ENCODE measurements around the gene FOXP2.
"Not testable (repeated sequence)": the region's sequence is repeated elsewhere in the genome, so short reads cannot be mapped to it uniquely, and the experiment has no call there.

The FOXP2 gene

GRCh38 chr7:114539575-114539974, 125.0 kb downstream of the FOXP2 start:
- H3K36me3 ChIP-seq (ENCODE audit: control insufficient read depth, insufficient read depth, low read length), result no peaks in the 10 kb centered on the region
- no peak for TF ChIP-seq CTCF (IDR thresholded peaks at IDR 0.05)
- no peaks in the 10 kb centered on the region for H3K9me3 ChIP-seq (ENCODE audit: control insufficient read depth, low read length)
- no peaks in the 10 kb centered on the region for H3K79me2 ChIP-seq
- H3K4me1 ChIP-seq, result no peaks in the 10 kb centered on the region
- no peak overlapping the region for H3K27ac ChIP-seq
- H3K27me3 ChIP-seq (ENCODE audit: control insufficient read depth, insufficient read depth, low read length), result no peaks in the 10 kb centered on the region
- H3K4me3 ChIP-seq (ENCODE audit: low read depth, low read length), result no peak overlapping the region
- H3K4me2 ChIP-seq (ENCODE audit: low read length), result no peak overlapping the region
- H3K9ac ChIP-seq, result no peak overlapping the region
- no peak overlapping the region for H2AFZ ChIP-seq

- no peaks in the 10 kb centered on the region for H3K27me3 ChIP-seq (ENCODE audit: control insufficient read depth, insufficient read depth, low read length)
- H3K4me2 ChIP-seq (ENCODE audit: low read length), result no peak overlapping the region
- no peaks in the 10 kb centered on the region for H3K36me3 ChIP-seq (ENCODE audit: control insufficient read depth, insufficient read depth, low read length)
- no peaks in the 10 kb centered on the region for H3K79me2 ChIP-seq
- H3K4me1 ChIP-seq, result no peaks in the 10 kb centered on the region
- H3K27ac ChIP-seq, result no peak overlapping the region
- H3K9ac ChIP-seq, result no peak overlapping the region
- no peak for TF ChIP-seq CTCF (IDR thresholded peaks at IDR 0.05)
- no peak overlapping the region for H2AFZ ChIP-seq
- H3K9me3 ChIP-seq (ENCODE audit: control insufficient read depth, low read length), result no peaks in the 10 kb centered on the region
- H3K4me3 ChIP-seq (ENCODE audit: low read depth, low read length), result no peak overlapping the region
These were observed 125.7 kb downstream of the FOXP2 start for GRCh38 chr7:114540291-114540690.

GRCh38 chr7:114547346-114547745, 132.7 kb downstream of the FOXP2 start:
- H3K36me3 ChIP-seq (ENCODE audit: control insufficient read depth, insufficient read depth, low read length); H2AFZ ChIP-seq; H3K4me2 ChIP-seq (ENCODE audit: low read length); H3K9ac ChIP-seq; H3K27ac ChIP-seq; H3K4me1 ChIP-seq; H3K79me2 ChIP-seq; H3K27me3 ChIP-seq (ENCODE audit: control insufficient read depth, insufficient read depth, low read length); H3K9me3 ChIP-seq (ENCODE audit: control insufficient read depth, low read length); H3K4me3 ChIP-seq (ENCODE audit: low read depth, low read length): not testable (repeated sequence)

GRCh38 chr7:114548081-114548980, 133.7 kb downstream of the FOXP2 start:
- H3K9ac ChIP-seq, result no peak overlapping the region
- no peak overlapping the region for H3K4me3 ChIP-seq (ENCODE audit: low read depth, low read length)
- H3K27ac ChIP-seq, result no peak overlapping the region
- no peaks in the 10 kb centered on the region for H3K4me1 ChIP-seq
- H3K4me2 ChIP-seq (ENCODE audit: low read length), result no peak overlapping the region
- H3K36me3 ChIP-seq (ENCODE audit: control insufficient read depth, insufficient read depth, low read length), result no peaks in the 10 kb centered on the region
- H3K9me3 ChIP-seq (ENCODE audit: control insufficient read depth, low read length), result no peaks in the 10 kb centered on the region
- H3K79me2 ChIP-seq, result no peaks in the 10 kb centered on the region
- no peak overlapping the region for H2AFZ ChIP-seq
- no peak for TF ChIP-seq CTCF (IDR thresholded peaks at IDR 0.05)
- no peaks in the 10 kb centered on the region for H3K27me3 ChIP-seq (ENCODE audit: control insufficient read depth, insufficient read depth, low read length)

- H3K9me3 ChIP-seq (ENCODE audit: control insufficient read depth, low read length), result no peaks in the 10 kb centered on the region
- no peaks in the 10 kb centered on the region for H3K36me3 ChIP-seq (ENCODE audit: control insufficient read depth, insufficient read depth, low read length)
- no peaks in the 10 kb centered on the region for H3K4me1 ChIP-seq
- no peaks in the 10 kb centered on the region for H3K79me2 ChIP-seq
- H2AFZ ChIP-seq, result no peak overlapping the region
- H3K4me3 ChIP-seq (ENCODE audit: low read depth, low read length), result no peak overlapping the region
- no peak for TF ChIP-seq CTCF (IDR thresholded peaks at IDR 0.05)
- no peaks in the 10 kb centered on the region for H3K27me3 ChIP-seq (ENCODE audit: control insufficient read depth, insufficient read depth, low read length)
- no peak overlapping the region for H3K9ac ChIP-seq
- no peak overlapping the region for H3K4me2 ChIP-seq (ENCODE audit: low read length)
- H3K27ac ChIP-seq, result no peak overlapping the region
These were observed 140.3 kb downstream of the FOXP2 start for GRCh38 chr7:114554781-114555537.
